H1 (cell line): ENCODE measurements around the gene DCK. TPM values are rescaled to one million over a fixed set of nuclear protein-coding genes. Genes with fewer than 3 reads are reported as not detected.

Source experiments
- CTCF ChIA-PET: fragments of 300-600 bp; sonication (Branson Sonifier 250); formaldehyde crosslinking; loops from one replicate; lab custom pipeline; 2021; ENCODE audit not compliant: partially characterized antibody; lab: Charles Lee
- POLR2A ChIA-PET: fragments of 300-600 bp; sonication (Branson Sonifier 250); formaldehyde crosslinking; loops from one replicate; lab custom pipeline; 2021; ENCODE audit warnings: inconsistent platforms; ENCODE audit not compliant: partially characterized antibody; lab: Charles Lee
- DNase-seq, 2 experiments: peaks; one replicate each; pipeline versions ENCODE4 v3.0.0 to v3.0.0-alpha.2; 2010 to 2022; ENCODE audit warnings: low spot score in 2 of 2, low read depth in 1 of 2, mixed read lengths in 1 of 2
- FAIRE-seq: peaks from 2 replicates; lab custom pipeline; 2011; peaks lifted over from hg19 to GRCh38; lab: Jason Lieb, UNC
- H2AFZ ChIP-seq: 2 replicates; pipeline ENCODE4 v1.8.1; 2012; ENCODE audit warnings: low read length, inconsistent platforms
- H2AK5ac ChIP-seq: 2 replicates; pipeline ENCODE4 v1.6.1; 2013; ENCODE audit warnings: low read depth, low read length
- H2BK120ac ChIP-seq: replicated peaks from 2 replicates; pipeline ENCODE3; 2013; ENCODE audit warnings: low read depth, low read length, inconsistent platforms
- H2BK12ac ChIP-seq: 2 replicates; pipeline ENCODE4 v1.6.1; 2013; ENCODE audit warnings: low read depth, low read length
- H2BK15ac ChIP-seq: 2 replicates; pipeline ENCODE4 v1.6.1; 2013; ENCODE audit warnings: low read length
- H2BK20ac ChIP-seq: 2 replicates; pipeline ENCODE4 v1.6.1; 2013; ENCODE audit warnings: low read length
- H2BK5ac ChIP-seq: 2 replicates; pipeline ENCODE4 v1.6.1; 2013; ENCODE audit warnings: low read depth, low read length
- H3K14ac ChIP-seq: 2 replicates; pipeline ENCODE4 v1.6.1; 2013; ENCODE audit warnings: inconsistent platforms; ENCODE audit not compliant: insufficient read length
- H3K18ac ChIP-seq: 2 replicates; pipeline ENCODE4 v1.6.1; 2013; ENCODE audit warnings: low read length; ENCODE audit errors: extremely low read depth
- H3K23ac ChIP-seq: 2 replicates; pipeline ENCODE4 v1.6.1; 2013; ENCODE audit warnings: inconsistent platforms; ENCODE audit not compliant: insufficient read length
- H3K23me2 ChIP-seq: 2 replicates; pipeline ENCODE4 v1.6.1; 2013; ENCODE audit warnings: low read depth, low read length
- H3K27ac ChIP-seq: 2 replicates; pipeline ENCODE4 v1.6.1; 2011; ENCODE audit warnings: low read depth, low read length, inconsistent platforms
- H3K27me3 ChIP-seq, 4 experiments: replicated peaks in 1 of 4; 1 replicate in 1 of 4; 2 replicates in 3 of 4; pipeline versions ENCODE4 v1.6.1 to v1.8.1; 2011 to 2013; ENCODE audit warnings: low read length in 3 of 4, mild to moderate bottlenecking in 3 of 4, inconsistent platforms in 2 of 4, mixed read lengths in 2 of 4, moderate library complexity in 1 of 4; ENCODE audit not compliant: control insufficient read depth in 3 of 4, insufficient read depth in 3 of 4; ENCODE audit errors: extremely low read depth in 1 of 4
- H3K36me3 ChIP-seq, 4 experiments: 2 replicates each; pipeline versions ENCODE4 v1.6.1 to v1.8.1; 2011 to 2013; ENCODE audit warnings: mild to moderate bottlenecking in 4 of 4, low read length in 3 of 4, moderate library complexity in 2 of 4, control low read depth in 1 of 4, inconsistent platforms in 1 of 4; ENCODE audit not compliant: insufficient read depth in 4 of 4, control insufficient read depth in 2 of 4
- H3K4ac ChIP-seq: replicated peaks from 2 replicates; pipeline ENCODE3; 2013; ENCODE audit warnings: low read length, low read depth, mixed read lengths, inconsistent platforms; ENCODE audit not compliant: insufficient read length
- H3K4me1 ChIP-seq, 4 experiments: replicated peaks in 1 of 4; 1 replicate in 1 of 4; 2 replicates in 3 of 4; pipeline versions ENCODE4 v1.6.1 to v1.8.1; 2011 to 2013; ENCODE audit warnings: low read length in 3 of 4, inconsistent platforms in 2 of 4, mixed read lengths in 1 of 4; ENCODE audit not compliant: insufficient read depth in 4 of 4, control insufficient read depth in 3 of 4
- H3K4me2 ChIP-seq, 2 experiments: 2 replicates each; pipeline versions ENCODE4 v1.6.1 to v1.8.1; 2011 to 2013; ENCODE audit warnings: low read depth in 2 of 2, low read length in 2 of 2, control low read depth in 1 of 2, inconsistent platforms in 1 of 2, mild to moderate bottlenecking in 1 of 2; ENCODE audit not compliant: insufficient read depth in 1 of 2
- H3K4me3 ChIP-seq, 4 experiments: fragments of 200-600, 300-600 bp in 1 of 4; sonication (generic), shearing (Covaris generic), sonication (Bioruptor Twin) in 1 of 4; 2 replicates each; pipeline versions ENCODE4 v1.5.1 to v1.8.1; 2011 to 2016; ENCODE audit warnings: low read length in 4 of 4, low read depth in 3 of 4, control low read depth in 2 of 4, inconsistent platforms in 2 of 4, mild to moderate bottlenecking in 2 of 4, mixed read lengths in 1 of 4, moderate library complexity in 1 of 4; ENCODE audit not compliant: insufficient read depth in 2 of 4; ENCODE audit errors: extremely low read depth in 1 of 4
- H3K56ac ChIP-seq: replicated peaks from 2 replicates; pipeline ENCODE3; 2013; ENCODE audit warnings: low read depth, mild to moderate bottlenecking, mixed read lengths, low read length, inconsistent platforms; ENCODE audit not compliant: insufficient read length
- H3K79me1 ChIP-seq: 2 replicates; pipeline ENCODE4 v1.6.1; 2013; ENCODE audit warnings: low read depth, low read length, control low read depth
- H3K79me2 ChIP-seq, 2 experiments: 2 replicates each; pipeline versions ENCODE4 v1.6.1 to v1.8.1; 2012 to 2013; ENCODE audit warnings: low read length in 2 of 2, mild to moderate bottlenecking in 2 of 2, inconsistent platforms in 1 of 2; ENCODE audit not compliant: insufficient read depth in 2 of 2, control insufficient read depth in 1 of 2
- H3K9ac ChIP-seq, 4 experiments: replicated peaks in 1 of 4; 1 replicate in 1 of 4; 2 replicates in 3 of 4; pipeline versions ENCODE4 v1.6.1 to v1.8.1; 2011 to 2013; ENCODE audit warnings: low read depth in 3 of 4, low read length in 3 of 4, control low read depth in 2 of 4, mild to moderate bottlenecking in 2 of 4, moderate library complexity in 2 of 4, inconsistent platforms in 1 of 4; ENCODE audit errors: extremely low read depth in 1 of 4
- H3K9me3 ChIP-seq, 2 experiments: 2 replicates each; pipeline versions ENCODE4 v1.6.1 to v1.8.1; 2012 to 2013; ENCODE audit warnings: mild to moderate bottlenecking in 2 of 2, moderate library complexity in 2 of 2, control low read depth in 1 of 2, inconsistent platforms in 1 of 2, low read depth in 1 of 2, low read length in 1 of 2, mixed read lengths in 1 of 2; ENCODE audit not compliant: insufficient read depth in 2 of 2
- H4K20me1 ChIP-seq, 2 experiments: replicated peaks in 1 of 2; 2 replicates each; pipeline versions ENCODE3 to v1.8.1; 2011 to 2013; ENCODE audit warnings: inconsistent platforms in 2 of 2, low read length in 2 of 2, mild to moderate bottlenecking in 1 of 2; ENCODE audit not compliant: insufficient read depth in 2 of 2, control insufficient read depth in 1 of 2
- H4K5ac ChIP-seq: 2 replicates; pipeline ENCODE4 v1.6.1; 2013; ENCODE audit warnings: low read length, low read depth, mixed read lengths, inconsistent platforms; ENCODE audit not compliant: insufficient read length
- H4K8ac ChIP-seq: 2 replicates; pipeline ENCODE4 v1.8.0; 2013; ENCODE audit warnings: mild to moderate bottlenecking, moderate library complexity, low read length, inconsistent platforms; ENCODE audit not compliant: insufficient read depth; ENCODE audit errors: extremely low read depth
- H4K91ac ChIP-seq: replicated peaks from 2 replicates; pipeline ENCODE3; 2013; ENCODE audit warnings: low read length, mixed read lengths, inconsistent platforms; ENCODE audit not compliant: insufficient read length
- BACH1 ChIP-seq: IDR thresholded peaks from 2 replicates; pipeline ENCODE4 v1.6.1; 2012; ENCODE audit warnings: low read length, improper control_type of control experiment
- CHD1 ChIP-seq: IDR thresholded peaks from 2 replicates; pipeline ENCODE4 v1.6.1; 2012; ENCODE audit warnings: low read depth, low read length, improper control_type of control experiment
- CTBP2 ChIP-seq: IDR thresholded peaks from 2 replicates; pipeline ENCODE4 v1.7.0; 2011; ENCODE audit warnings: borderline replicate concordance, mild to moderate bottlenecking, moderate library complexity, mixed read lengths, low read length; ENCODE audit not compliant: insufficient read depth, insufficient read length
- EGR1 ChIP-seq: IDR thresholded peaks from 2 replicates; pipeline ENCODE4 v1.6.1; 2011; ENCODE audit warnings: low read depth, low read length, borderline replicate concordance
- HDAC2 ChIP-seq, 2 experiments: fragments of 300-600 bp in 1 of 2; sonication (generic) in 1 of 2; IDR thresholded peaks; 2 replicates each; pipeline ENCODE4 v1.6.1; 2011 to 2012; ENCODE audit warnings: low read depth in 2 of 2, low read length in 2 of 2, mild to moderate bottlenecking in 2 of 2, moderate library complexity in 2 of 2, borderline replicate concordance in 1 of 2, inconsistent platforms in 1 of 2
- JUN ChIP-seq: IDR thresholded peaks from 2 replicates; pipeline ENCODE4 v1.6.1; 2011; ENCODE audit warnings: low read depth, mild to moderate bottlenecking, improper control_type of control experiment, low read length
- NRF1 ChIP-seq: IDR thresholded peaks from 2 replicates; pipeline ENCODE4 v1.6.1; 2011; ENCODE audit warnings: mild to moderate bottlenecking, low read depth, low read length, improper control_type of control experiment
- POLR2AphosphoS5 ChIP-seq: IDR thresholded peaks from 2 replicates; pipeline ENCODE4 v1.6.1; 2011; ENCODE audit warnings: low read depth, low read length
- RNF2 ChIP-seq: fragments of 200-900, 300-1000 bp; sonication (generic); IDR thresholded peaks from 2 replicates; pipeline ENCODE4 v1.7.1; 2016; ENCODE audit warnings: borderline replicate concordance, low read depth, mild to moderate bottlenecking, antibody characterized with exemption, low read length; ENCODE audit not compliant: poor library complexity, severe bottlenecking; ENCODE audit errors: missing control alignments
- SIN3A ChIP-seq, 2 experiments: IDR thresholded peaks in 1 of 2; conservative IDR thresholded peaks in 1 of 2; 2 replicates each; pipeline ENCODE4 v1.6.1; 2011 to 2012; ENCODE audit warnings: low read length in 2 of 2, improper control_type of control experiment in 1 of 2, low read depth in 1 of 2, mild to moderate bottlenecking in 1 of 2
- SIRT6 ChIP-seq: IDR thresholded peaks from one replicate; pipeline ENCODE4 v1.7.1; 2012; ENCODE audit warnings: low read length, inconsistent platforms
- TAF7 ChIP-seq: optimal IDR thresholded peaks from 2 replicates; pipeline ENCODE3; 2011; ENCODE audit warnings: low read depth, mild to moderate bottlenecking, inconsistent platforms, low read length, moderate library complexity, borderline replicate concordance
- WGBS, 2 experiments: shearing (Covaris generic) in 1 of 2; methylation state at CpG; one replicate each; pipeline versions ENCODE4 v1.1.6 to v1.1.7; 2013 to 2015; ENCODE audit warnings: low lambda C conversion rate in 2 of 2, mixed read lengths in 2 of 2, inconsistent platforms in 1 of 2, low coverage in 1 of 2, missing lambda C conversion rate in 1 of 2; ENCODE audit not compliant: insufficient replicate concordance in 2 of 2, insufficient coverage in 1 of 2, insufficient read length in 1 of 2; ENCODE audit errors: extremely low coverage in 1 of 2, missing lambda C conversion rate in 1 of 2; 5-methylcytosine and 5-hydroxymethylcytosine counted together
- polyA plus RNA-seq, 7 experiments: library from polyadenylated mRNA; depleted of rRNA in 3 of 7; stranded (reverse) in 5 of 7; unstranded in 2 of 7; fragments of >200 nt in 5 of 7; fragments of 200-250 nt in 2 of 7; gene quantifications; 1 replicate in 5 of 7; 2 replicates in 1 of 7; 4 replicates in 1 of 7; pipeline versions ENCODE4 v1.2.1 to v1.2.3, GENCODE V29; 2011 to 2013; ENCODE audit warnings: missing spikeins in 2 of 7, mixed read lengths in 2 of 7
- total RNA-seq: library from RNA; stranded (reverse); fragmentation: NEBNext Ultra II Directional; extraction: Animal tissue kit (Norgen Biotek cat#: 25700); gene quantifications from 2 replicates; pipeline ENCODE4 v1.2.1, GENCODE V29; 2021

DCK gene
- total and polyA plus RNA-seq, 2 of the 8 experiments (the other 6 are each of a cell fraction or from before 2014, with no cell fraction given): 4.8 to 18.1 TPM

DNA sequence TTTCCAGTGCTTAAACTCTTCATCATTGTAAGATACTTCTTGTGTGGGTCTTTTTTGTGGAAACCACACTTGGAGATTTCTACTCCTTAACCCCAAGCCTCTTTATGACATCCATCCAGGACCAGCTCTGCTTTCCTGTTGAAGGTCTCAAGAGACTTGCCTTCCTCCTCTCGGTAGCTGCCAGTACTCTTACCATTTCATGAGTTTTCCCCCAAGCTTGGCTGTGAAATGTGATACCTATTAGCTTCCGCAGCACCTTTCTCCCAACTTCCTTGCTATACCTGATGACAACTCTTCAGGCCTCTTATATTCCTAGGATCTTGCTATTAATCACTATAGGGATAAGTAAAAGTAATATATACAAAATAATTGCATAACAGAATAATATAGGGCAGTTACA is 1.9 kb upstream of the DCK start:
- no peaks in the 10 kb centered on the region for H3K9me3 ChIP-seq
- no peak overlapping the region for H2BK20ac ChIP-seq
- ChIA-PET CTCF (interaction anchor here (1.2 to 5.6 kb wide), 3 partner anchors 17 to 90 kb away, joined by 3 to 40 read pairs (median 3); partner anchors contain the start of gene MOB1B), POLR2A (interaction anchor here (1.1 kb wide), 1 partner anchor 18 kb away, joined by 3 read pairs; no protein-coding TSS in a partner anchor)
- DNase-seq: no peak
- no peaks in the 10 kb centered on the region for H3K23me2 ChIP-seq
- FAIRE-seq: no peak
- no peak overlapping the region for H3K27ac ChIP-seq
- H3K79me2 ChIP-seq: peaks cover 4 to 29% of the 10 kb centered on the region in 2 experiments
- no peaks in the 10 kb centered on the region for H3K27me3 ChIP-seq
- no peak overlapping the region for H3K56ac ChIP-seq
- H2AK5ac ChIP-seq: no peak overlapping the region
- no peak overlapping the region for H2BK120ac ChIP-seq
- no peak overlapping the region for H3K23ac ChIP-seq
- no peak overlapping the region for H3K4me3 ChIP-seq
- no peaks in the 10 kb centered on the region for H4K20me1 ChIP-seq
- H3K4me1 ChIP-seq: peaks cover 2 to 9% (median 5%) of the 10 kb centered on the region in 4 experiments; a peak in 4 of 7 replicates
- no peak overlapping the region for H2BK12ac ChIP-seq
- 81% methylated on average over 2 of the region's 2 CpGs; no CpG with 5 or more reads in 1 of the 2 experiments for WGBS, 2 experiments
- H4K5ac ChIP-seq: no peak overlapping the region
- H3K4me2 ChIP-seq: no peak overlapping the region; a peak in 1 of 4 replicates
- no peaks in the 10 kb centered on the region for H3K36me3 ChIP-seq
- H2BK5ac ChIP-seq: no peak overlapping the region
- H3K79me1 ChIP-seq: no peaks in the 10 kb centered on the region; the same call in 1 of the 2 replicates
- H3K18ac ChIP-seq: no peak overlapping the region
- H4K91ac ChIP-seq: no peak overlapping the region
- H3K9ac ChIP-seq: no peak overlapping the region
- H2AFZ ChIP-seq: no peak overlapping the region
- no peak overlapping the region for H3K14ac ChIP-seq
- no peak overlapping the region for H3K4ac ChIP-seq
- no peak overlapping the region for H4K8ac ChIP-seq
- no peak overlapping the region for H2BK15ac ChIP-seq
- no peak for TF ChIP-seq NRF1
- TF ChIP-seq EGR1: no peak
- TF ChIP-seq TAF7: no peak
- no peak for TF ChIP-seq BACH1
- no peak for TF ChIP-seq RNF2
- TF ChIP-seq CHD1: no peak
- TF ChIP-seq POLR2AphosphoS5: no peak
- TF ChIP-seq CTBP2: no peak
- no peak for TF ChIP-seq SIRT6
- no peak for TF ChIP-seq HDAC2 (IDR thresholded peaks at IDR 0.05; ENCODE audit: borderline replicate concordance in 1 of 2, low read depth in 2 of 2, low read length in 2 of 2)
- TF ChIP-seq JUN: no peak
- no peak for TF ChIP-seq SIN3A (conservative IDR thresholded peaks at IDR 0.05 in 1 of 2, IDR thresholded peaks at IDR 0.05 in 1 of 2; ENCODE audit: low read depth in 1 of 2, low read length in 2 of 2)
